K562 (cell line): ENCODE measurements around the gene STAU1. TPM values are rescaled to one million over a fixed set of nuclear protein-coding genes. Genes with fewer than 3 reads are reported as not detected.

Experiments
- ATAC-seq: fragments of 200-7000 bp; cut with Tn5 transposase; 3 replicates; pipeline ENCODE4 v1.9.1; 2020; ENCODE audit warnings: moderate library complexity
- BruUV-seq: library from RNA; stranded (reverse); fragments of 400-500 nt; replicated peaks from 2 replicates; lab custom pipeline; 2021; lab: Mats Ljungman, UMichigan
- CTCF ChIA-PET: fragments of 300-600 bp; formaldehyde crosslinking; extraction: SDS; loops from one replicate; lab custom pipeline; 2021; ENCODE audit warnings: low intra/inter-chr PET ratio; lab: Yijun Ruan, JAX
- POLR2A ChIA-PET: fragments of 300-600, 350-650 bp; sonication (Branson Sonifier 250); formaldehyde crosslinking; extraction: SDS; loops from one replicate; lab custom pipeline; 2021; ENCODE audit warnings: antibody characterized with exemption, inconsistent platforms; lab: Yijun Ruan, JAX
- DNase-seq, 4 experiments: peaks; one replicate each; pipeline versions ENCODE4 v3.0.0 to v3.0.0-alpha.2; 2011 to 2018; ENCODE audit warnings: low spot score in 3 of 4, mixed read lengths in 3 of 4; ENCODE audit errors: extremely low read depth in 1 of 4
- FAIRE-seq: peaks from 2 replicates; lab custom pipeline; 2011; peaks lifted over from hg19 to GRCh38; lab: Jason Lieb, UNC
- H2AFZ ChIP-seq: 2 replicates; pipeline ENCODE4 v1.6.0; 2011; ENCODE audit warnings: low read depth, low read length, control low read depth, inconsistent platforms
- H3K27ac ChIP-seq: fragments of 200-600 bp; 3 replicates; pipeline ENCODE4 v1.8.0; 2011; ENCODE audit warnings: low read depth, mild to moderate bottlenecking, control low read depth, inconsistent platforms, low read length, moderate library complexity, mixed read lengths; ENCODE audit errors: extremely low read depth
- H3K27me3 ChIP-seq, 2 experiments: fragments of 300-600 bp in 1 of 2; 2 replicates in 1 of 2; 3 replicates in 1 of 2; pipeline versions ENCODE4 v1.6.0 to v1.8.0; 2011; ENCODE audit warnings: inconsistent platforms in 2 of 2, low read length in 2 of 2, mild to moderate bottlenecking in 1 of 2, mixed read lengths in 1 of 2, moderate library complexity in 1 of 2; ENCODE audit not compliant: control insufficient read depth in 2 of 2, insufficient read depth in 2 of 2
- H3K36me3 ChIP-seq: fragments of 300-600 bp; 3 replicates; pipeline ENCODE4 v1.8.0; 2011; ENCODE audit warnings: mild to moderate bottlenecking, low read length, inconsistent platforms; ENCODE audit not compliant: control insufficient read depth, insufficient read depth
- H3K4me1 ChIP-seq, 2 experiments: fragments of 200-600 bp in 1 of 2; replicated peaks in 1 of 2; 2 replicates in 1 of 2; 3 replicates in 1 of 2; pipeline versions ENCODE4 v1.5.1 to v1.8.0; 2011; ENCODE audit warnings: inconsistent platforms in 2 of 2, low read length in 2 of 2, mild to moderate bottlenecking in 1 of 2, mixed read lengths in 1 of 2, moderate library complexity in 1 of 2; ENCODE audit not compliant: control insufficient read depth in 2 of 2, insufficient read depth in 2 of 2
- H3K4me2 ChIP-seq: 2 replicates; pipeline ENCODE4 v1.6.1; 2011; ENCODE audit warnings: low read length, control low read depth, inconsistent platforms, mixed read lengths; ENCODE audit not compliant: insufficient read depth
- H3K4me3 ChIP-seq: fragments of 200-600 bp; sonication (generic), shearing (Covaris generic); 2 replicates; pipeline ENCODE4 v1.5.1; 2016; ENCODE audit warnings: control low read depth, inconsistent platforms
- H3K79me2 ChIP-seq: fragments of 200-600 bp; 3 replicates; pipeline ENCODE4 v1.8.0; 2011; ENCODE audit warnings: low read length, inconsistent platforms; ENCODE audit not compliant: control insufficient read depth, insufficient read depth
- H3K9ac ChIP-seq, 2 experiments: 2 replicates each; pipeline versions ENCODE4 v1.6.0 to v1.6.1; 2011; ENCODE audit warnings: low read depth in 2 of 2, low read length in 2 of 2, control low read depth in 1 of 2, inconsistent platforms in 1 of 2, mild to moderate bottlenecking in 1 of 2, mixed read lengths in 1 of 2; ENCODE audit not compliant: insufficient read depth in 1 of 2
- H3K9me1 ChIP-seq: one replicate; pipeline ENCODE4 v1.6.0; 2011; ENCODE audit warnings: inconsistent platforms, mild to moderate bottlenecking, low read length, moderate library complexity; ENCODE audit not compliant: control insufficient read depth, insufficient read depth
- H3K9me3 ChIP-seq: replicated peaks from 2 replicates; pipeline ENCODE4 v1.5.1; 2011; ENCODE audit warnings: low read depth, low read length, inconsistent platforms; ENCODE audit not compliant: control insufficient read depth, insufficient read depth
- H4K20me1 ChIP-seq: replicated peaks from 2 replicates; pipeline ENCODE4 v1.6.1; 2011; ENCODE audit warnings: low read length, inconsistent platforms, mixed read lengths; ENCODE audit not compliant: control insufficient read depth, insufficient read depth
- E2F1 ChIP-seq: sonication (generic); formaldehyde crosslinking; IDR thresholded peaks from 2 replicates; pipeline ENCODE4 v1.8.1; 2023; ENCODE audit warnings: mild to moderate bottlenecking, missing genetic modification reagents, moderate library complexity
- KLF6 ChIP-seq: fragments of 250-450 bp; sonication (Bioruptor Pico); IDR thresholded peaks from 2 replicates; pipeline ENCODE4 v1.4.0; 2020; ENCODE audit warnings: mild to moderate bottlenecking, moderate library complexity, borderline replicate concordance
- NR3C1 ChIP-seq: sonication (generic); formaldehyde crosslinking; IDR thresholded peaks from 2 replicates; pipeline ENCODE4 v1.8.1; 2022; ENCODE audit warnings: missing genetic modification reagents
- RFX7 ChIP-seq: fragments of 250-450 bp; sonication (Bioruptor Pico); IDR thresholded peaks from 2 replicates; pipeline ENCODE4 v1.5.1; 2021; ENCODE audit warnings: mild to moderate bottlenecking
- ZKSCAN1 ChIP-seq: fragments of 150-350 bp; IDR thresholded peaks from 2 replicates; pipeline ENCODE4 v1.6.1; 2016; ENCODE audit warnings: low read depth, low read length
- ZNF444 ChIP-seq: fragments of 250-450 bp; sonication (Bioruptor Pico); IDR thresholded peaks from 2 replicates; pipeline ENCODE4 v1.4.0; 2020; ENCODE audit warnings: mild to moderate bottlenecking, moderate library complexity
- ZNF592 ChIP-seq: fragments of 450-650 bp; IDR thresholded peaks from 2 replicates; pipeline ENCODE4 v1.6.1; 2017; ENCODE audit warnings: antibody characterized with exemption, mild to moderate bottlenecking
- ZNF79 ChIP-seq: fragments of 250-450 bp; sonication (Bioruptor Pico); IDR thresholded peaks from 2 replicates; pipeline ENCODE4 v1.4.0; 2020; ENCODE audit warnings: low read depth, mild to moderate bottlenecking, moderate library complexity
- WGBS: fragments of 100-300 bp; shearing (Covaris generic); methylation state at CpG from one replicate; pipeline ENCODE4 v1.1.6; 2016; ENCODE audit warnings: low coverage, mixed read lengths; ENCODE audit not compliant: insufficient coverage; ENCODE audit errors: missing lambda C conversion rate; 5-methylcytosine and 5-hydroxymethylcytosine counted together
- in situ Hi-C: fragments of 300-500 bp; cut with MboI; formaldehyde crosslinking; loops from 4 replicates; pipeline ENCODE4 v1.15.0; 2018; ENCODE audit warnings: inconsistent platforms, mixed read lengths
- intact Hi-C: fragments of 100-400 bp; cut with micrococcal nuclease; formaldehyde crosslinking; loops from 2 replicates; pipeline ENCODE4 v1.14.2; 2022
- polyA plus RNA-seq, 8 experiments: library from polyadenylated mRNA; depleted of rRNA in 4 of 8; stranded (reverse) in 5 of 8; unstranded in 3 of 8; fragments of >200 nt; fragmentation: Nextera tagmentation in 2 of 8; fragmentation: Illumina TruSeq in 1 of 8; extraction: Ambion mirVana in 2 of 8; extraction: Trizol in 1 of 8; gene quantifications; 2 replicates each; pipeline versions ENCODE4 v1.2.1 to v1.2.3, GENCODE V29; 2011 to 2014; ENCODE audit warnings: inconsistent platforms in 1 of 8, missing spikeins in 1 of 8
- total RNA-seq, 7 experiments: library from RNA; depleted of rRNA in 6 of 7; stranded (reverse); fragments of >200 nt in 6 of 7; fragmentation: Illumina TruSeq in 2 of 7; extraction: Trizol in 2 of 7; gene quantifications; 2 replicates each; pipeline versions ENCODE4 v1.2.1 to v1.2.3, GENCODE V29; 2011 to 2021; ENCODE audit warnings: low replicate concordance in 1 of 7

Gene STAU1
- total and polyA plus RNA-seq, 9 of the 15 experiments (the other 6 are each of a cell fraction or from before 2014, with no cell fraction given): 18.0 to 106 (median 50.6) TPM

GRCh38 chr20:49163696-49164095 is 24.4 kb downstream of the STAU1 start:
- H3K4me1 ChIP-seq: no peaks in the 10 kb centered on the region; a peak in 1 of 5 replicates
- 96% methylated on average over 5 of the region's 5 CpGs for WGBS
- no TSS peak for BruUV-seq

More at GRCh38 chr20:49163696-49164095, 24.4 kb downstream of the STAU1 start:
- Histone ChIP-seq H3K79me2 (peaks cover 66% of the 10 kb centered on the region), H3K36me3 (peaks cover 59% of the 10 kb centered on the region), H3K9ac (no peak overlapping the region), H3K4me2 (no peak overlapping the region), H3K9me3 (no peaks in the 10 kb centered on the region), H3K4me3 (no peak overlapping the region), H3K27ac (no peak overlapping the region), H3K9me1 (no peaks in the 10 kb centered on the region), H2AFZ (no peak overlapping the region), H3K27me3 (no peaks in the 10 kb centered on the region), H4K20me1 (peaks cover 7% of the 10 kb centered on the region; the same call in 1 of the 2 replicates)
- ATAC-seq (no peak), DNase-seq (no peak), FAIRE-seq (no peak)
- ChIA-PET CTCF (no interaction called here), POLR2A (no interaction called here)
- in situ Hi-C loops: no loop called here
- intact Hi-C loops: no loop called here
- TF ChIP-seq E2F1 (CRISPR knock-in tag) (no peak), NR3C1 (CRISPR knock-in tag) (no peak), ZNF592 (no peak), KLF6 (no peak), ZKSCAN1 (no peak), RFX7 (CRISPR knock-in tag) (no peak), ZNF444 (CRISPR knock-in tag) (no peak), ZNF79 (no peak)
